WTC11 (cell line): ENCODE data around the gene FAF1. TPM values are rescaled to one million over a fixed set of nuclear protein-coding genes. Genes with fewer than 3 reads are reported as not detected.
"Not testable (repeated sequence)": the region's sequence is repeated elsewhere in the genome, so short reads cannot be mapped to it uniquely, and the experiment has no call there.

Source experiments
- ATAC-seq: fragments of 200-7000 bp; cut with Tn5 transposase; 2 replicates; pipeline ENCODE4 v1.10.0; 2021; ENCODE audit warnings: mild to moderate bottlenecking, moderate library complexity
- CTCF ChIA-PET: fragments of 300-600 bp; sonication (Branson Sonifier 250); formaldehyde crosslinking; loops from one replicate; lab custom pipeline; 2021; ENCODE audit warnings: antibody characterized with exemption; lab: Charles Lee
- POLR2A ChIA-PET: fragments of 350-600 bp; sonication (Branson Sonifier 250); formaldehyde crosslinking; loops from one replicate; lab custom pipeline; 2021; ENCODE audit warnings: antibody characterized with exemption; lab: Charles Lee
- DNase-seq: peaks from one replicate; pipeline ENCODE4 v3.0.0; 2021; ENCODE audit warnings: low spot score
- H3K27ac Mint-ChIP-seq: 2 replicates; pipeline ENCODE4 v1.8.0; 2021; ENCODE audit warnings: mixed read lengths
- H3K27me3 Mint-ChIP-seq: 2 replicates; pipeline ENCODE4 v1.8.0; 2021; ENCODE audit warnings: low read depth, mild to moderate bottlenecking, moderate library complexity, mixed read lengths
- H3K36me3 Mint-ChIP-seq: 2 replicates; pipeline ENCODE4 v1.8.0; 2021; ENCODE audit warnings: mixed read lengths
- H3K4me1 Mint-ChIP-seq: 2 replicates; pipeline ENCODE4 v1.8.0; 2022; ENCODE audit warnings: mixed read lengths
- H3K4me3 Mint-ChIP-seq: 2 replicates; pipeline ENCODE4 v1.8.0; 2021; ENCODE audit warnings: mild to moderate bottlenecking, moderate library complexity, mixed read lengths
- H3K9me3 Mint-ChIP-seq: 2 replicates; pipeline ENCODE4 v1.8.0; 2021; ENCODE audit warnings: mixed read lengths
- ATF6 ChIP-seq: sonication (generic); formaldehyde crosslinking; IDR thresholded peaks from 2 replicates; pipeline ENCODE4 v1.8.1; 2023; ENCODE audit warnings: mild to moderate bottlenecking, missing genetic modification reagents
- E2F4 ChIP-seq: sonication (generic); formaldehyde crosslinking; IDR thresholded peaks from 2 replicates; pipeline ENCODE4 v1.8.1; 2022; ENCODE audit warnings: low read depth, mild to moderate bottlenecking, moderate library complexity, missing genetic modification reagents, borderline replicate concordance
- ESRRA ChIP-seq: sonication (generic); formaldehyde crosslinking; IDR thresholded peaks from 2 replicates; pipeline ENCODE4 v1.8.1; 2022; ENCODE audit warnings: mild to moderate bottlenecking, missing genetic modification reagents, borderline replicate concordance
- GRHL2 ChIP-seq: fragments of 250-450 bp; sonication (Bioruptor Pico); IDR thresholded peaks from 2 replicates; pipeline ENCODE4 v1.8.0; 2022; ENCODE audit warnings: mild to moderate bottlenecking, moderate library complexity; ENCODE audit not compliant: insufficient replicate concordance, severe bottlenecking
- HMGA2 ChIP-seq: fragments of 250-450 bp; sonication (Bioruptor Pico); IDR thresholded peaks from 2 replicates; pipeline ENCODE4 v1.4.0; 2021; ENCODE audit warnings: mild to moderate bottlenecking, moderate library complexity
- IRF2 ChIP-seq: sonication (generic); formaldehyde crosslinking; IDR thresholded peaks from 2 replicates; pipeline ENCODE4 v1.8.0; 2022; ENCODE audit warnings: low read depth, missing genetic modification reagents, borderline replicate concordance
- JAZF1 ChIP-seq: fragments of 250-450 bp; sonication (Bioruptor Pico); IDR thresholded peaks from 2 replicates; pipeline ENCODE4 v1.9.0; 2021; ENCODE audit warnings: moderate library complexity, mild to moderate bottlenecking, inconsistent platforms
- MYBL2 ChIP-seq: sonication (generic); formaldehyde crosslinking; IDR thresholded peaks from 2 replicates; pipeline ENCODE4 v1.8.1; 2023; ENCODE audit warnings: mild to moderate bottlenecking, moderate library complexity, missing genetic modification reagents
- NFYB ChIP-seq: sonication (generic); formaldehyde crosslinking; conservative IDR thresholded peaks from 2 replicates; pipeline ENCODE4 v1.8.0; 2022; ENCODE audit warnings: low read depth, missing genetic modification reagents
- OVOL2 ChIP-seq: fragments of 250-450 bp; sonication (Bioruptor Pico); IDR thresholded peaks from 2 replicates; pipeline ENCODE4 v1.9.0; 2021; ENCODE audit warnings: mild to moderate bottlenecking, borderline replicate concordance
- PRDM15 ChIP-seq: sonication (generic); formaldehyde crosslinking; IDR thresholded peaks from 2 replicates; pipeline ENCODE4 v1.8.0; 2022; ENCODE audit warnings: missing genetic modification reagents
- PREB ChIP-seq: sonication (generic); formaldehyde crosslinking; IDR thresholded peaks from 2 replicates; pipeline ENCODE4 v1.8.1; 2022; ENCODE audit warnings: mild to moderate bottlenecking, missing genetic modification reagents, moderate library complexity, borderline replicate concordance
- TCF7 ChIP-seq: sonication (generic); formaldehyde crosslinking; IDR thresholded peaks from 2 replicates; pipeline ENCODE4 v1.8.0; 2022; ENCODE audit warnings: mild to moderate bottlenecking, low read depth, missing genetic modification reagents, moderate library complexity
- ZNF138 ChIP-seq: sonication (generic); formaldehyde crosslinking; conservative IDR thresholded peaks from 2 replicates; pipeline ENCODE4 v1.8.1; 2022; ENCODE audit warnings: mild to moderate bottlenecking, moderate library complexity, missing genetic modification reagents
- ZNF263 ChIP-seq: sonication (generic); formaldehyde crosslinking; IDR thresholded peaks from 2 replicates; pipeline ENCODE4 v1.8.1; 2022; ENCODE audit warnings: low read depth, mild to moderate bottlenecking, moderate library complexity, missing genetic modification reagents
- total RNA-seq: library from RNA; stranded (reverse); gene quantifications from 3 replicates; pipeline ENCODE4 v1.2.3, GENCODE V29; 2021

The FAF1 gene
- total RNA-seq, 1 experiment from 2014 or later = 53.5 TPM

GRCh38 chr1:50717327-50717726 is 242.7 kb downstream of the FAF1 start:
- H3K27me3 Mint-ChIP-seq = no peaks in the 10 kb centered on the region
- ChIA-PET POLR2A (no interaction called here), CTCF (no interaction called here)
- H3K9me3 Mint-ChIP-seq = peaks cover 12% of the 10 kb centered on the region
- no peak for DNase-seq
- no peak for ATAC-seq
- peaks cover 9% of the 10 kb centered on the region for H3K36me3 Mint-ChIP-seq
- H3K4me3 Mint-ChIP-seq = no peak overlapping the region
- no peak overlapping the region for H3K27ac Mint-ChIP-seq
- H3K4me1 Mint-ChIP-seq = peaks cover 23% of the 10 kb centered on the region
- TF ChIP-seq TCF7 (CRISPR knock-in tag) (no peak), E2F4 (CRISPR knock-in tag) (no peak), JAZF1 (CRISPR knock-in tag) (no peak), NFYB (CRISPR knock-in tag) (no peak), GRHL2 (CRISPR knock-in tag) (no peak), HMGA2 (no peak), PRDM15 (no peak)

GRCh38 chr1:50716455-50716854 is 243.6 kb downstream of the FAF1 start:
- TF ChIP-seq NFYB (CRISPR knock-in tag) = peak; percentile 53
- H3K27ac Mint-ChIP-seq, ATAC-seq, H3K4me3 Mint-ChIP-seq, DNase-seq, POLR2A ChIA-PET, H3K36me3 Mint-ChIP-seq, H3K27me3 Mint-ChIP-seq: not testable (repeated sequence)
- Mint-ChIP-seq H3K9me3 (peaks cover 12% of the 10 kb centered on the region), H3K4me1 (peaks cover 23% of the 10 kb centered on the region)
- CTCF ChIA-PET = interaction anchor here (0.6 to 1.7 kb wide), 3 partner anchors 12 to 96 kb away, joined by 3 to 5 read pairs (median 4); no protein-coding TSS in a partner anchor

- CTCF ChIA-PET = no interaction called here
- H3K9me3 Mint-ChIP-seq = no peaks in the 10 kb centered on the region
- no peaks in the 10 kb centered on the region for H3K36me3 Mint-ChIP-seq
- no peak for TF ChIP-seq IRF2
- no peak for TF ChIP-seq PREB (CRISPR knock-in tag)
- TF ChIP-seq ATF6 (CRISPR knock-in tag) = no peak
- TF ChIP-seq OVOL2 = no peak
- TF ChIP-seq ZNF138 = no peak
- TF ChIP-seq ESRRA (CRISPR knock-in tag) = no peak
- TF ChIP-seq MYBL2 (CRISPR knock-in tag) = no peak
- no peak for TF ChIP-seq ZNF263
- TF ChIP-seq, all 79 proteins: peak for 0
- H3K27ac Mint-ChIP-seq = no peak overlapping the region
- DNase-seq = no peak
- POLR2A ChIA-PET = no interaction called here
- H3K4me1 Mint-ChIP-seq = peaks cover 11% of the 10 kb centered on the region
- no peaks in the 10 kb centered on the region for H3K27me3 Mint-ChIP-seq
- ATAC-seq = no peak
- no peak overlapping the region for H3K4me3 Mint-ChIP-seq
These were observed 250.0 kb downstream of the FAF1 start for GRCh38 chr1:50710099-50710498.
